ENCODE results near the gene ZNF286A.

DNA sequence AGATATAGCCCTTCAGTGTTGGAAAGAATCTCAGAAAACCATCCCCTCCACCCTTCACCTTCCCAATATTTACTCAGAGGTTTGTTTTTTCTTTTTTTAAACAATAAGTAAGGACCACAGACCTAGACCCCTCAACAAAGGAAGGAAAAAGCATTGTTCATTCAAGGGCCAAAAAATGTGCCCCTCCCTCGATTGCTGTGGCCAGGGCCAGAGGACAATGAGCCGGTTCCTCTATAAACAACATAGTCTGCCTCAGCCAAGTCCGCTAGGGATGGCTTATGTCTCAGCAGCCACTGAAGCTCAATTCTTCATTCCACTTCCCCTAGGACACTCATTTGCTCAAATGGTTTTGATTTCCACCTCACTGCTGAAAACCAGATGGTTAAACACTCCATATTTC is 39.5 kb upstream of the ZNF286A start:
- TF ChIP-seq, protein P1, sequence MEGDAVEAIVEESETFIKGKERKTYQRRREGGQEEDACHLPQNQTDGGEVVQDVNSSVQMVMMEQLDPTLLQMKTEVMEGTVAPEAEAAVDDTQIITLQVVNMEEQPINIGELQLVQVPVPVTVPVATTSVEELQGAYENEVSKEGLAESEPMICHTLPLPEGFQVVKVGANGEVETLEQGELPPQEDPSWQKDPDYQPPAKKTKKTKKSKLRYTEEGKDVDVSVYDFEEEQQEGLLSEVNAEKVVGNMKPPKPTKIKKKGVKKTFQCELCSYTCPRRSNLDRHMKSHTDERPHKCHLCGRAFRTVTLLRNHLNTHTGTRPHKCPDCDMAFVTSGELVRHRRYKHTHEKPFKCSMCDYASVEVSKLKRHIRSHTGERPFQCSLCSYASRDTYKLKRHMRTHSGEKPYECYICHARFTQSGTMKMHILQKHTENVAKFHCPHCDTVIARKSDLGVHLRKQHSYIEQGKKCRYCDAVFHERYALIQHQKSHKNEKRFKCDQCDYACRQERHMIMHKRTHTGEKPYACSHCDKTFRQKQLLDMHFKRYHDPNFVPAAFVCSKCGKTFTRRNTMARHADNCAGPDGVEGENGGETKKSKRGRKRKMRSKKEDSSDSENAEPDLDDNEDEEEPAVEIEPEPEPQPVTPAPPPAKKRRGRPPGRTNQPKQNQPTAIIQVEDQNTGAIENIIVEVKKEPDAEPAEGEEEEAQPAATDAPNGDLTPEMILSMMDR (conservative IDR thresholded peaks at IDR 0.05 in 1 of 2, IDR thresholded peaks at IDR 0.05 in 1 of 2; ENCODE audit: low read depth in 1 of 2, low read length in 2 of 2), result no peak
- TF ChIP-seq EZH2 (IDR thresholded peaks at IDR 0.05; ENCODE audit: low read length, missing control alignments), result no peak
